ENCODE measurements around the gene RPS2. TPM values are rescaled to one million over a fixed set of nuclear protein-coding genes. Genes with fewer than 3 reads are reported as not detected.
A peak's percentile ranks its signal among the peaks of the same experiment; 100 is the strongest.
"Not testable (repeated sequence)": the region's sequence is repeated elsewhere in the genome, so short reads cannot be mapped to it uniquely, and the experiment has no call there.

Gene RPS2
- total RNA-seq (1,000 to 10,000 TPM; 1,132 to 1,263 TPM), polyA plus RNA-seq (1,000 to 10,000 TPM; 1,596 to 2,049 TPM)
- long read RNA-seq, donor 1, transcript RPS2-201 (7 exons, 985 nt) = major isoform, 53 of 148 reads
- long read RNA-seq, donor 1, partial matches to known transcripts = 91 of 148 reads
- long read RNA-seq, donor 1, other reads (novel, unspliced or antisense) = 3 of 148 reads
- long read RNA-seq, donor 2, transcript RPS2-201 (7 exons, 985 nt) = major isoform, 946 of 1,333 reads
- long read RNA-seq, donor 2, partial matches to known transcripts = 376 of 1,333 reads
- long read RNA-seq, donor 2, other reads (novel, unspliced or antisense) = 11 of 1,333 reads

- peak; percentile 97 for ATAC-seq (ENCODE audit: low FRiP score)
- no peaks in the 10 kb centered on the region for H3K9me3 ChIP-seq (ENCODE audit: control insufficient read depth, low read length)
- peak; percentile 99 to 100 for DNase-seq
- H3K27ac ChIP-seq (ENCODE audit: low read depth in 1 of 2, low read length in 2 of 2) = peak within 1 kb of the TSS; percentile 78 to 91
- peaks cover 0 to 4% of the 10 kb centered on the region in 2 donors for H3K36me3 ChIP-seq (ENCODE audit: control insufficient read depth in 1 of 2, insufficient read depth in 2 of 2, low read length in 1 of 2)
- 0 to 1% methylated on average over 81 to 97 of the region's 97 CpGs for WGBS, 2 donors
- peak within 1 kb of the TSS; percentile 70 to 78 for H3K4me3 ChIP-seq (ENCODE audit: low read length in 2 of 2)
- H3K27me3 ChIP-seq (ENCODE audit: control insufficient read depth in 1 of 2, insufficient read depth in 2 of 2, low read length in 1 of 2) = peaks cover 0 to 2% of the 10 kb centered on the region in 2 donors
- intact Hi-C loops (cut with DNase I) = no loop called here
- H3K4me1 ChIP-seq (ENCODE audit: control insufficient read depth in 1 of 2, insufficient read depth in 2 of 2, low read length in 2 of 2) = no peaks in the 10 kb centered on the region
Observed at GRCh38 chr16:1964506-1965395, at the start of gene RPS2. Gene RPS2, minus strand, starts transcription at chr16:1964826. Its CDS starts 201 bp downstream, at chr16:1964625.

- no peaks in the 10 kb centered on the region for H3K36me3 ChIP-seq (ENCODE audit: control insufficient read depth in 1 of 2, insufficient read depth in 2 of 2, low read length in 1 of 2)
- no peak overlapping the region for H3K27ac ChIP-seq (ENCODE audit: low read depth in 1 of 2, low read length in 2 of 2)
- 91 to 92% methylated on average over 15 of the region's 15 CpGs for WGBS, 2 donors
- intact Hi-C loops (cut with DNase I) = no loop called here
- H3K4me1 ChIP-seq (ENCODE audit: control insufficient read depth in 1 of 2, insufficient read depth in 2 of 2, low read length in 2 of 2) = no peaks in the 10 kb centered on the region
- DNase-seq = no peak
- H3K9me3 ChIP-seq (ENCODE audit: control insufficient read depth, low read length) = no peaks in the 10 kb centered on the region
- no peak for ATAC-seq (ENCODE audit: low FRiP score)
- H3K4me3 ChIP-seq (ENCODE audit: low read length in 2 of 2) = no peak overlapping the region
- H3K27me3 ChIP-seq (ENCODE audit: control insufficient read depth in 1 of 2, insufficient read depth in 2 of 2, low read length in 1 of 2) = no peaks in the 10 kb centered on the region
Observed at GRCh38 chr16:2013527-2013926, 48.9 kb upstream of the RPS2 start.

GRCh38 chr16:2011726-2012125, 47.1 kb upstream of the RPS2 start:
- ATAC-seq (ENCODE audit: low FRiP score); H3K4me3 ChIP-seq (ENCODE audit: low read length in 2 of 2); H3K27me3 ChIP-seq (ENCODE audit: control insufficient read depth in 1 of 2, insufficient read depth in 2 of 2, low read length in 1 of 2); H3K9me3 ChIP-seq (ENCODE audit: control insufficient read depth, low read length); DNase-seq; intact Hi-C loops (cut with DNase I); H3K36me3 ChIP-seq (ENCODE audit: control insufficient read depth in 1 of 2, insufficient read depth in 2 of 2, low read length in 1 of 2); H3K27ac ChIP-seq (ENCODE audit: low read depth in 1 of 2, low read length in 2 of 2); H3K4me1 ChIP-seq (ENCODE audit: control insufficient read depth in 1 of 2, insufficient read depth in 2 of 2, low read length in 2 of 2): not testable (repeated sequence)
- WGBS, 2 donors = 91 to 92% methylated on average over 9 of the region's 9 CpGs

GRCh38 chr16:2009791-2010510, 45.3 kb upstream of the RPS2 start, which contains the start of gene ZNF598:
Gene ZNF598, minus strand, starts transcription at chr16:2009821.
- intact Hi-C loops (cut with DNase I) = no loop called here
- Histone ChIP-seq H3K4me1 (ENCODE audit: control insufficient read depth in 1 of 2, insufficient read depth in 2 of 2, low read length in 2 of 2) (no peaks in the 10 kb centered on the region), H3K9me3 (ENCODE audit: control insufficient read depth, low read length) (no peaks in the 10 kb centered on the region), H3K36me3 (ENCODE audit: control insufficient read depth in 1 of 2, insufficient read depth in 2 of 2, low read length in 1 of 2) (no peaks in the 10 kb centered on the region), H3K27me3 (ENCODE audit: control insufficient read depth in 1 of 2, insufficient read depth in 2 of 2, low read length in 1 of 2) (no peaks in the 10 kb centered on the region), H3K27ac (ENCODE audit: low read depth in 1 of 2, low read length in 2 of 2) (peak within 1 kb of the TSS in 1 of 2 donors; percentile 49), H3K4me3 (ENCODE audit: low read length in 2 of 2) (peak within 1 kb of the TSS; percentile 80 to 94)
- ATAC-seq (ENCODE audit: low FRiP score) (peak; percentile 95), DNase-seq (peak; percentile 89 to 94)
- 1% methylated on average over 41 to 52 of the region's 52 CpGs for WGBS, 2 donors

- H3K27ac ChIP-seq (ENCODE audit: low read depth in 1 of 2, low read length in 2 of 2) = peak overlapping the region in 1 of 2 donors; percentile 49
- no peak for DNase-seq
- H3K4me1 ChIP-seq (ENCODE audit: control insufficient read depth in 1 of 2, insufficient read depth in 2 of 2, low read length in 2 of 2) = no peaks in the 10 kb centered on the region
- intact Hi-C loops (cut with DNase I) = no loop called here
- no peaks in the 10 kb centered on the region for H3K9me3 ChIP-seq (ENCODE audit: control insufficient read depth, low read length)
- no peaks in the 10 kb centered on the region for H3K36me3 ChIP-seq (ENCODE audit: control insufficient read depth in 1 of 2, insufficient read depth in 2 of 2, low read length in 1 of 2)
- 1% methylated on average over 36 to 55 of the region's 55 CpGs for WGBS, 2 donors
- no peaks in the 10 kb centered on the region for H3K27me3 ChIP-seq (ENCODE audit: control insufficient read depth in 1 of 2, insufficient read depth in 2 of 2, low read length in 1 of 2)
- ATAC-seq (ENCODE audit: low FRiP score) = no peak
- peak overlapping the region; percentile 80 to 94 for H3K4me3 ChIP-seq (ENCODE audit: low read length in 2 of 2)
Observed at GRCh38 chr16:2009164-2009711, 44.6 kb upstream of the RPS2 start.

- no peak for ATAC-seq (ENCODE audit: low FRiP score)
- Histone ChIP-seq H3K27me3 (ENCODE audit: control insufficient read depth in 1 of 2, insufficient read depth in 2 of 2, low read length in 1 of 2) (no peaks in the 10 kb centered on the region), H3K9me3 (ENCODE audit: control insufficient read depth, low read length) (no peaks in the 10 kb centered on the region), H3K4me3 (ENCODE audit: low read length in 2 of 2) (peak overlapping the region; percentile 80 to 94), H3K27ac (ENCODE audit: low read depth in 1 of 2, low read length in 2 of 2) (no peak overlapping the region), H3K36me3 (ENCODE audit: control insufficient read depth in 1 of 2, insufficient read depth in 2 of 2, low read length in 1 of 2) (no peaks in the 10 kb centered on the region), H3K4me1 (ENCODE audit: control insufficient read depth in 1 of 2, insufficient read depth in 2 of 2, low read length in 2 of 2) (no peaks in the 10 kb centered on the region)
- no peak for DNase-seq
- intact Hi-C loops (cut with DNase I) = no loop called here
- WGBS, 2 donors = 3 to 4% methylated on average over 23 of the region's 23 CpGs
Observed at GRCh38 chr16:2008631-2009163, 44.1 kb upstream of the RPS2 start.

- Histone ChIP-seq H3K4me3 (ENCODE audit: low read length in 2 of 2) (no peak overlapping the region), H3K27ac (ENCODE audit: low read depth in 1 of 2, low read length in 2 of 2) (no peak overlapping the region), H3K36me3 (ENCODE audit: control insufficient read depth in 1 of 2, insufficient read depth in 2 of 2, low read length in 1 of 2) (no peaks in the 10 kb centered on the region), H3K9me3 (ENCODE audit: control insufficient read depth, low read length) (no peaks in the 10 kb centered on the region), H3K4me1 (ENCODE audit: control insufficient read depth in 1 of 2, insufficient read depth in 2 of 2, low read length in 2 of 2) (no peaks in the 10 kb centered on the region), H3K27me3 (ENCODE audit: control insufficient read depth in 1 of 2, insufficient read depth in 2 of 2, low read length in 1 of 2) (no peaks in the 10 kb centered on the region)
- WGBS, 2 donors = 67 to 68% methylated on average over 15 of the region's 15 CpGs
- ATAC-seq (ENCODE audit: low FRiP score) (no peak), DNase-seq (no peak)
- intact Hi-C loops (cut with DNase I) = no loop called here
Observed at GRCh38 chr16:2008009-2008526, 43.4 kb upstream of the RPS2 start.

Measured in aorta (tissue), 5 donors.